GM10266 (cell line): ENCODE data around the gene C9orf153.

Source experiments
- DNase-seq: peaks from one replicate; pipeline ENCODE4 v3.0.0; 2012; ENCODE audit errors: extremely low spot score
- CTCF ChIP-seq: IDR thresholded peaks from 2 replicates; pipeline ENCODE4 v1.5.1; 2012; ENCODE audit warnings: mild to moderate bottlenecking, low read depth; ENCODE audit not compliant: control insufficient read depth, insufficient read depth; ENCODE audit errors: missing control alignments

C9orf153 gene

GRCh38 chr9:86219606-86220005, 39.9 kb downstream of the C9orf153 start:
- no peak for TF ChIP-seq CTCF
- DNase-seq = no peak

GRCh38 chr9:86217076-86217755, 42.2 kb downstream of the C9orf153 start:
- TF ChIP-seq CTCF = no peak

GRCh38 chr9:86207193-86207592, 52.3 kb downstream of the C9orf153 start:
- TF ChIP-seq CTCF = no peak
- no peak for DNase-seq

More at GRCh38 chr9:86217076-86217755, 42.2 kb downstream of the C9orf153 start:
- no peak for DNase-seq

- peak; percentile 71 for TF ChIP-seq CTCF
- peak; percentile 58 for DNase-seq
Measured at GRCh38 chr9:86202338-86202882, 57.0 kb downstream of the C9orf153 start.

- DNase-seq = no peak
- no peak for TF ChIP-seq CTCF
Measured at GRCh38 chr9:86201474-86202337, 57.8 kb downstream of the C9orf153 start.

- no peak for DNase-seq
- no peak for TF ChIP-seq CTCF
Measured at GRCh38 chr9:86200599-86201162, 58.8 kb downstream of the C9orf153 start.
